Right lobe of liver (tissue), 4 donors: Measurements from ENCODE around the gene CAB39L.

Experiments
- POLR2A ChIP-seq: fragments of 450-650 bp; IDR thresholded peaks from one replicate; pipeline ENCODE4 v1.6.1; 2017; ENCODE audit warnings: antibody characterized with exemption, mild to moderate bottlenecking
- TF ChIP-seq, protein P1 (sequence below), 4 donors: fragments of 200-600 bp in 3 of 4; fragments of 450-650 bp in 1 of 4; IDR thresholded peaks; one replicate each; pipeline versions ENCODE4 v1.5.1 to v1.8.0; 2016 to 2022; ENCODE audit warnings: antibody characterized with exemption in 4 of 4, mild to moderate bottlenecking in 2 of 4
- donor health status: DM: no; HTN: no; CAD: no.
- donor health status: DM: no; HTN: no; CAD: no.
- donor health status: DM: no; HTN: yes; CAD: no.

DNA sequence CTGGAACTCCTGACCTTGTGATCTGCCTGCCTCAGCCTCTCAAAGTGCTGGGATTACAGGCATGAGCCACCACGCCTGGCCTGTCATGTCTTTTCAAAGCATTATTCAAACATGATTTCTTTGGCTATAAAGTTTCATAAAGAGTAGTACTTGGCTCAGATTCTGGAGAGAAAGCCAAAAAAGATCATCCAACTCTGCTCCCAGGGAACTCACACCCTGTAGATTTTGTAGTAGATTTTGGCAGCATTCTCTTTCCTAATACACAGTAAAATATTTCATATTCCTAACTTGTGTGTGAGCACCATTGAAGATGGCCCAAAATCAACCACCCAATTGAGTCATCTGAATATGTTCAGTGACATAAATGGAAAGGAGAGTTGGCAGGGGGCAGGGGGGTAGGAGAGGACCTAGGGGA is 48.4 kb downstream of the CAB39L start:
- TF ChIP-seq, protein P1, sequence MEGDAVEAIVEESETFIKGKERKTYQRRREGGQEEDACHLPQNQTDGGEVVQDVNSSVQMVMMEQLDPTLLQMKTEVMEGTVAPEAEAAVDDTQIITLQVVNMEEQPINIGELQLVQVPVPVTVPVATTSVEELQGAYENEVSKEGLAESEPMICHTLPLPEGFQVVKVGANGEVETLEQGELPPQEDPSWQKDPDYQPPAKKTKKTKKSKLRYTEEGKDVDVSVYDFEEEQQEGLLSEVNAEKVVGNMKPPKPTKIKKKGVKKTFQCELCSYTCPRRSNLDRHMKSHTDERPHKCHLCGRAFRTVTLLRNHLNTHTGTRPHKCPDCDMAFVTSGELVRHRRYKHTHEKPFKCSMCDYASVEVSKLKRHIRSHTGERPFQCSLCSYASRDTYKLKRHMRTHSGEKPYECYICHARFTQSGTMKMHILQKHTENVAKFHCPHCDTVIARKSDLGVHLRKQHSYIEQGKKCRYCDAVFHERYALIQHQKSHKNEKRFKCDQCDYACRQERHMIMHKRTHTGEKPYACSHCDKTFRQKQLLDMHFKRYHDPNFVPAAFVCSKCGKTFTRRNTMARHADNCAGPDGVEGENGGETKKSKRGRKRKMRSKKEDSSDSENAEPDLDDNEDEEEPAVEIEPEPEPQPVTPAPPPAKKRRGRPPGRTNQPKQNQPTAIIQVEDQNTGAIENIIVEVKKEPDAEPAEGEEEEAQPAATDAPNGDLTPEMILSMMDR (IDR thresholded peaks at IDR 0.05) = no peak
- no peak for TF ChIP-seq POLR2A
